ENCODE results near the gene ADGRD1.

ADGRD1 gene

GRCh38 chr12:130938186-130938585, 15.5 kb upstream of the ADGRD1 start:
- no peak for DNase-seq

DNA sequence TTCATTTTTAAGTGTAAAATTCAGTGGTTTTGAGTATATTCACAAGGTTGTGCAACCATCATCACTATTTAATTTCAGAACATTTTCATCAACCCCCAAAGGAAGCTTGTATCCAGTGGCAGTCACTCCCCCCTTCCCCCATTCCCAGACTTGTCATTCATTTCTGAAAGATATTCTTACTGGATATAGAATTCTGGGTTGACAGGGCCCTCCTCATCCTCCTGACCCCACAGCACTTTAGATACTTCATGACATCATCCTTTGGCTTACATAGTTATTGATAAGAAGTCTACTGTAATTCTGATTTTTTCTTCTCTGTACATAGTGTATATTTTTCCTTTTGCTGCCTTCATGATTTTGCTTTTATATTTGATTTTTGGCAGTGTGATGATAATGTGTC, 8.8 kb upstream of the ADGRD1 start:
- no peak for DNase-seq

- no peak for DNase-seq
These were observed 7.8 kb upstream of the ADGRD1 start for GRCh38 chr12:130945786-130946492.

- DNase-seq: no peak
These were observed 6.6 kb upstream of the ADGRD1 start for GRCh38 chr12:130947028-130947613.

GRCh38 chr12:130948136-130948535, 5.6 kb upstream of the ADGRD1 start:
- no peak for DNase-seq

DNA sequence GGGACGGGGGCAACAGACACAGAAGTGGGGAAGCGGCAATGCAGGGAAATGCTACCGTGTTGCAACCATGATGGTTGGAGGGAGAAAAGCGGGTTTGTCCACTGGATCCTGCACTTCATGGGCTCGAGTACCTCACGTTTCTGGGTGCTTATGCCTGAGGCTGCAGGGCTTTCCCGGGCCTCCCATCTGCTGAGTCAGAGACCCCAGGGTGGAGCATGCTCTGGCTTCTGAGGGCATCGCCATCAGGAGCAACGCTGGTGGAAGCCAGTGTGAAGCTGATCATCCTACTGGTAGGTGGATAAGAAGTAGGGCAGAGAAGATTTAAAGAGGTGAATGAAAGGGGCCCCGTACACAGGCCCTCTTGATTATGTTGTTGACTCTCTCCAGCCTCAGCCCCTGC, 5.0 kb upstream of the ADGRD1 start:
- DNase-seq: no peak

- DNase-seq: no peak
These were observed 3.9 kb upstream of the ADGRD1 start for GRCh38 chr12:130949806-130950205.

- no peak for DNase-seq
These were observed 2.1 kb upstream of the ADGRD1 start for GRCh38 chr12:130951636-130952035.

DNA sequence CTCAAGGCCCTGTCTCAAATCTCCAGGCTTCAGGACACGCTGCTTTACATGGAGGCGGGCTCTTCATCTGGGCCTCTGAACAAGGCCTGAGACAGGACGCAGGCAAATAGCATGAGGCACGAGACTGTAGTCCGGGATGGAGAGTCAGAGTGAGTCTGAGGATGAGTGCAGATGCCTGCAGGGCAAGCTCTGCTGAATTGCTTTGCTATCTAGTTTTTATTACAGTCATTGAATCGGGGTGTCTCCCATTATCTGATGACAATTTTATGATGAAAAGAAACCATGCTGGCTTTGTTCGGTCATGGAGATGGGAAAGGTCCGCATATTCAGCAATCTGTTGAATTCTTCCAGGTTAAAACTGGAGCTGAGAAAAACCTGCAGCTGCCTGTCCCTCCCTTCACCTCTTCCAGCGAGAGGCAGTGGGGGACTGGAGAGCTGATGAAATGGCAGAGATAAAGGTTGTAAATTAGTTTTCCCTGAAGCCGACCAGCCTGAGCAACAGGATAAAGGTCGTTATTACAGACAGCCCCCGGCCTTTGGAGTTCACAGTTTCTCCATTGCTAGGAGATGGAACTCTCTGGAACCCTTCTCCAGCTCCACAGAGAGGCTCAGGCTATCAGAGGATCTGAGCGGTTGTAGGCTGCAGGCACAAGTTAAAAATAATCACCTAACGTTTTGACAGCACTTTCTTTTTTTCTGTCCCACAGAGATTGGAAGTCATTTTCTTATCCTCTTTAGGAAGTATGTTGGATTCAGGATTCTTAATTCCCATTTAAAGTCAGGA, 1.3 kb upstream of the ADGRD1 start:
- no peak for DNase-seq

GRCh38 chr12:130954544-130954831, 781 bp downstream of the ADGRD1 start:
- DNase-seq: no peak

DNA sequence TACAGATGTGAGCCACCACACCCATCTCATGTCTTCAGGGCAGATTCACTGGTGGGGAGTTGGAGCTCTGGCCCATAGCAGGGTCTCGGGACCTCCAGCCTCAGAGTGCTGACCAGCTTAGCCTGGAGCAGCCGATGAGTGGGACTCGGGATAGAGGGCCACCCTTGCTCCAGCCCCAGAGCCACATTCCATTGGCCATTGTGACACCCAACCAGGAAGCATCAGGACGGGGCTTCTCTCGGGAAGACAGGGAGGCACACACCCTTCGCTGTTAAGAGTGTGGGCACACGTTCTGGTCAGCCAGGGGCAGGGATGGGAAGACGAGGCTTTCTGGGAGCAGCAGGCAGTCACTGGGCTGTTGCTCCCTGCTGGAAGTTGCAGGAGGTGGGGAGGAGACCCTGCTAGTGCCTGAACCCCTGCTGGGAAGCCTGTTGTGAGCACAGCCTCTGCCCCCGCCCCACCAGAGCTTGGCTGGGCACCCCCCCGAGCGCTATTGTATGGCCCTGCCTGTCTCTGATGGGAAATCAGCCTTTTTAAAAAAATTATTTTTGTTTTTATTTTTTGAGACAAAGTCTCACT, 1.6 kb downstream of the ADGRD1 start:
- DNase-seq: no peak

DNA sequence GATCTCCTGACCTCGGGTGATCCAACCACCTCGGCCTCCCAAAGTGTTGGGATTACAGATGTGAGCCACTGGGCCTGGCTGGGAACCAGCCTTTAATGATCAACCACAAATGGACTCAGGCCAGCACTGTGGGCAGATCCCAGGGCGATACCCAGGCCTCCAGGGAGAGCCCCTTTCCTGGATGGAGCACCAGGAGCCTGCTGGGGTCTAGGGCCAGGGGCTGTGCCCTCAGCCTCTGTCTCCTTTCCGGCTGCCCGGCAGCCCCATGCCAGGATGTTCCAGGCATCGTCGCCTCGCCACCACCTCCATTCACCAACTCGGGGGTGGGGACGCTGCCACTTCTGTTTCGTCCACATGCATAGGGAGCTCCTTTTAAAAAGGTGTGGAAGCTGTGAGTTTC, 2.3 kb downstream of the ADGRD1 start:
- no peak for DNase-seq

DNA sequence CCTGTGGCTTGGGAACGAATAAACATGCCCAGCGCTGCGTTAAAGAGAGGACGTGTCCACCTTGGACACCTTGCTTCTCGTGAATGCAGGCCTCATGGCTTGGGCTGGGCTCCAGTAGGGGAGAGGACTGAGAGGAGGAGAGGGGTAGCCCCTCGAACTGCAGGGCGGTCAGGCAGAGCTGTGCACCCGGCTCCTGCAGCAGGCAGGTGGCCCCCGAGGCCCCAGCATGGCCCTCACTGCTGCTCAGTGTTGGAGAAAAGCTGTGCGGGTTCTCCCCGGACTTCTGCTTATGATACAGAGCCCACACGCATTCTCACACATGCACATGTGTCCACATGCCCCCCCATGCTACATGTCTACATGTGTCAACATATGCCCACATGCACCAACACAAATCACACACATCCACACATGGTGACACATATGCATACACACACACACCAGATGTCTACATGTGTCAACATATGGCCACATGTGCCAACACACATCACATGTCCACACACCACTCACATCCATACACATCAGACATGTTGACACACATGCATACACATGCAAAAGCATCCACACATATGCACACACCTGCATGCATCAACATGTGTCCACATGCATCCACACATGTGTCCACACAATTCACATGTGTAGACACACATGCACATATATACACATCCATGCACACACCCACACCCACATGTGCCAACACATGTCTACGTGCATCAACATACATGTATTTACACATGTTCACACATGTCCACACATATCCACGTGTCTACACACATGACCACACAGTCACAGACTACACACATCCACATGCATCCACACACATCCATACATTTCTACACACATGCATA, 3.0 kb downstream of the ADGRD1 start:
- no peak for DNase-seq

DNA sequence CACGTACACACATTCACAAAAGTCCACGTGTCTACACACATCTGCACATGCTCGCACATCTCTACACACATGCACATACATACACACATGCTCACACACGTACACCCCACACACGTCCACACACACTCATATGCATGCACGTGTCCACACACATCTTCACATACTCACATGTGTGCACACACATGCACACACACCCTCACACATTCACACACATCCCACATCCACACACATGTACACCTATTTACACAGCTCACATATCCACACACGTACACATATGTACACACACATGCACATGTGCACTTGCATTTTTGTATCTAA, 3.6 kb downstream of the ADGRD1 start:
- DNase-seq: no peak

DNA sequence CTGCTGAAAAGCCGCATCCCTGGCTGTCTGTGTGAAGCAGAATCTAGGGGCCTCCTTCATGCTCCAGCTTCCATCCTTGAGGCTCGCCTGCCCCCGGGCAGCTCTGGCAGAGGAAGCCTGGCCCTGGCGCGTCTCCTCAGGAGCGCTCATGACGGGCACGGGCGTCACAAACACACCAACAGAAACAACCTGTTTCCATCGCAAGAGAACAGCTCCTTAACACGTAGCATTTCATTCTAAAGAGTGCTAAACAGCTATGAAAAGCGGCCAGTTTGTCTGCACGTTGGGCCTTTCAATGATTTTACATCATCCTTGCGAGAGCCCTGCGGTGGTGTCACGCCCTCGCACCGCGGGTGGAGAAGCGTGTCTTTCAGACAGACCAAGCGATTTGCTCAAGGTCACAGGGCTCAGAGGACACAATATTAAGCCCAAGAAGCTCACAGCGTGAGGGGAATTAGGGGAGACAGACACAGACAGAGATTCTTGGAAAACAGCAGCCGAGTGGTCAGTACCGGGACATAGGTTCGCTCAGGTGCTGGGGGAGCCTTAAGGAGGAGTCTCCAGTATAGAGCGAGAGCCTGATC, 4.9 kb downstream of the ADGRD1 start:
- no peak for DNase-seq

DNA sequence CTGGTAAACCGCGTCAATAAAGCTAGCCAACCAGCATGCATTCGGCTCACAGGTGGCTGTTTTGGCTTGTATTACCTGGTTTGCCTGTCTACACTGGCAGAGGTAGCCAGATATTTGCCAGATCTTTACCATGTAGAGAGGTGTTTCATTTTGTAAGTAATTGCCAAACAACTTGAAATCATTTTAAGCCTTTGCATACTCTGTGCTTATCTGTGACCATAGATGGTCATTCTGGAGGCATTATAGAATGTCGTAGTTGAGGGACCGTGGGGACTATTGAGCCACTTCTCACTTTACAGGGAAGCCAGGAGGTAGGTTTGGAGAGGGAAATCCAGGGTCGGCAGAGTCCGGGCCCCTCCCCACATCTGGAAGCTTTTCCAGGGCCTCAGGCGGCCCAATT, 5.9 kb downstream of the ADGRD1 start:
- no peak for DNase-seq

- no peak for DNase-seq
These were observed 6.4 kb downstream of the ADGRD1 start for GRCh38 chr12:130960058-130960457.

DNA sequence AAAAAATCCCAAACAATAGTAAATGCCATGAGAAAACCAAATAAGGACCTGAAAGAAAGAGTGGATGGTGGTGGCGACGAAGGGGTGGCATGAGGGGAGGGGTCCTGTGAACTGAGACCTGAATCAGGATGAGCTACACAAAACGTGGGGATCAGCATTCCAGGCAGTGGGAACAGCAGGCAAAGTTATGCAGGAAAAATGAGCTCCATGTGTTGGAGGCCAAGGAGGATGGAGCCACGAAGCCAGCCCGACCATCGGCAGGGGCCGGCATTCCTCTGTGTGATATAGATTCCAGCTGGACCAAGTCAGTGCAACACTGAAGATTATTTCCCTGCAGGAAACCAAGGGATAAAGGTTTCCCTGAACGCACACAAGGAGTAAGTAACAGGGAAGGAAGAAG, 7.1 kb downstream of the ADGRD1 start:
- DNase-seq: no peak

DNA sequence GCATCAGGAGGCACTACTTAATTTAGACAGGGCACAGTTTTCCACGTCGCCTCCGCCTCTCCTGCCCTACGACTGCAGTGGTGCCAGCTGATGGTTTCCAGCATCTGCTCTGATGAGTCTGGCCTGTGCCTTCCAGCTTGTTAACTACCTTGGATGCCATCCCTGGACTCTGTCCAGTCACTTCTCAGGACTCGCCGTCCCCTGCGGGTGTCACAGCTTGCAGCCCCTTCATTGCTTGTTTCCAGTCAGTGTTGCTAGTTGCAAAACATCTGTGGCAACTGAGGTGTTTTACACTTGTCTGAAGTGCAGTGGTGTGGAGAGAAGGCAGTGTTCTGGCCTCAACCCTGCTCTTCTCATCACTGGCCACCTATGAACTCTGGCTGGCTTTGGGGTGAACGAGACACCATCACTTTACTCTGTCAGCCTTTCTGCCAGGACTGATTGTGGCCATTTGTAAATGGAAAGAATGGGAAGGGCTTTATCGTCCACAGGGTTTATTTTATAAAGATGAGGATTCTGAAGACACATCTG, 8.3 kb downstream of the ADGRD1 start:
- no peak for DNase-seq

DNA sequence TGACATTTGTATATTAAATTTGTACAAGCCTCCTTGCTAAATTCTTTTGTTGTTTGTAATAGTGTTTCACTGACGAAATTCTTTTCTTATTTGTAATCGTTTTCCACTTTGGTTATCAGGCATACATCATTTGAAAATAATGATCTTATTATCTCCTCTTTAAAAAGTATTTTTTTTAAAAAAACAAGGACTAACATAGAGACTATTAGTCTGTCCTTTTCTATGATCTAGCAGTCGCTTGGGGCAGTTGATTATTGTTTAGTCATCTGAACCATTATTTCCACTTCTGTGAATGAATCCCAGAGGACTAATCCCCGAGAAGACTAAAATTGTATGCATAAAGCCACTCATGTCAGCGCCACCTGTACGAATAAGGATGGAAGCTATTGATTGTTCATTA, 11.5 kb downstream of the ADGRD1 start:
- no peak for DNase-seq

- DNase-seq: no peak
These were observed 12.0 kb downstream of the ADGRD1 start for GRCh38 chr12:130965668-130966067.

- no peak for DNase-seq
These were observed 12.8 kb downstream of the ADGRD1 start for GRCh38 chr12:130966443-130967030.

All from HCEC 1CT (cell line).